Colonic mucosa (tissue), 4 donors: ENCODE measurements around the gene AFF3. TPM values are rescaled to one million over a fixed set of nuclear protein-coding genes. Genes with fewer than 3 reads are reported as not detected.
"Not testable (repeated sequence)": the region's sequence is repeated elsewhere in the genome, so short reads cannot be mapped to it uniquely, and the experiment has no call there.

Source experiments
- DNase-seq: peaks from one replicate; pipeline ENCODE4 v3.0.0-alpha.2; 2020
- H3K27ac ChIP-seq: fragments of 200-600 bp; one replicate; pipeline ENCODE4 v1.8.0; 2021
- H3K27me3 ChIP-seq: fragments of 200-600 bp; one replicate; pipeline ENCODE4 v1.8.0; 2021
- H3K36me3 ChIP-seq: fragments of 200-600 bp; one replicate; pipeline ENCODE4 v1.8.0; 2021
- H3K4me1 ChIP-seq: fragments of 200-600 bp; one replicate; pipeline ENCODE4 v1.8.0; 2021; ENCODE audit warnings: mild to moderate bottlenecking
- H3K4me3 ChIP-seq: fragments of 200-600 bp; one replicate; pipeline ENCODE4 v1.8.0; 2021
- H3K9ac ChIP-seq, 2 donors: one replicate each; pipeline ENCODE4 v1.7.0; 2013; ENCODE audit warnings: control low read depth in 2 of 2, low read depth in 2 of 2, low read length in 2 of 2
- H3K9me3 ChIP-seq: fragments of 200-600 bp; one replicate; pipeline ENCODE4 v1.8.0; 2021
- CTCF ChIP-seq: fragments of 200-600 bp; IDR thresholded peaks from one replicate; pipeline ENCODE4 v1.8.0; 2022; ENCODE audit warnings: antibody characterized with exemption, mild to moderate bottlenecking
- intact Hi-C: fragments of 100-400 bp; cut with DNase I; formaldehyde crosslinking; loops from one replicate; pipeline ENCODE4 v1.14.1; 2022
- total RNA-seq, 2 donors: library from RNA; stranded (reverse); fragmentation: NEBNext Ultra II Directional in 1 of 2; extraction: Animal tissue kit (Norgen Biotek cat#: 25700) in 1 of 2; gene quantifications; one replicate each; pipeline ENCODE4 v1.2.1, GENCODE V29; 2021
- donor health status: healthy.
- donor health status: DM: no; HTN: no; CAD: no.
- donor health status: DM: no; HTN: no; CAD: no.

The AFF3 gene
- total RNA-seq, 2 donors from 2014 or later = 0.86 to 2.6 TPM

GRCh38 chr2:99938250-99938649, 204.1 kb downstream of the AFF3 start:
- H3K9ac ChIP-seq = no peak overlapping the region
- no peak for TF ChIP-seq CTCF
- intact Hi-C loops = no loop called here

GRCh38 chr2:99936065-99936464, 206.3 kb downstream of the AFF3 start:
- no peak for TF ChIP-seq CTCF
- intact Hi-C loops = no loop called here
- no peak overlapping the region for H3K27ac ChIP-seq
- H3K9me3 ChIP-seq = no peaks in the 10 kb centered on the region
- no peak overlapping the region for H3K9ac ChIP-seq
- no peak for DNase-seq
- no peaks in the 10 kb centered on the region for H3K4me1 ChIP-seq
- no peak overlapping the region for H3K4me3 ChIP-seq
- no peaks in the 10 kb centered on the region for H3K36me3 ChIP-seq
- no peaks in the 10 kb centered on the region for H3K27me3 ChIP-seq

More at GRCh38 chr2:99938250-99938649, 204.1 kb downstream of the AFF3 start:
- no peak for DNase-seq
- Histone ChIP-seq H3K36me3 (no peaks in the 10 kb centered on the region), H3K4me1 (no peaks in the 10 kb centered on the region), H3K27ac (no peak overlapping the region), H3K27me3 (no peaks in the 10 kb centered on the region), H3K9me3 (no peaks in the 10 kb centered on the region), H3K4me3 (no peak overlapping the region)

GRCh38 chr2:99935662-99936061, 206.7 kb downstream of the AFF3 start:
- no peaks in the 10 kb centered on the region for H3K4me1 ChIP-seq
- no peak overlapping the region for H3K9ac ChIP-seq
- TF ChIP-seq CTCF = no peak
- H3K27ac ChIP-seq = no peak overlapping the region
- H3K9me3 ChIP-seq = no peaks in the 10 kb centered on the region
- H3K36me3 ChIP-seq = no peaks in the 10 kb centered on the region
- DNase-seq = no peak
- no peak overlapping the region for H3K4me3 ChIP-seq
- intact Hi-C loops = no loop called here
- no peaks in the 10 kb centered on the region for H3K27me3 ChIP-seq

- Histone ChIP-seq H3K27ac (no peak overlapping the region), H3K4me3 (no peak overlapping the region), H3K4me1 (no peaks in the 10 kb centered on the region), H3K9me3 (no peaks in the 10 kb centered on the region), H3K9ac (no peak overlapping the region), H3K36me3 (no peaks in the 10 kb centered on the region), H3K27me3 (no peaks in the 10 kb centered on the region)
- intact Hi-C loops = no loop called here
- TF ChIP-seq CTCF = no peak
- no peak for DNase-seq
These were observed 208.3 kb downstream of the AFF3 start for GRCh38 chr2:99933894-99934650.

GRCh38 chr2:99933491-99933890, 208.9 kb downstream of the AFF3 start:
- intact Hi-C loops, H3K4me3 ChIP-seq, H3K4me1 ChIP-seq, DNase-seq, H3K36me3 ChIP-seq, H3K9me3 ChIP-seq, H3K27me3 ChIP-seq, H3K9ac ChIP-seq, H3K27ac ChIP-seq: not testable (repeated sequence)

GRCh38 chr2:99928470-99929053, 213.8 kb downstream of the AFF3 start:
- no peaks in the 10 kb centered on the region for H3K9me3 ChIP-seq
- H3K27ac ChIP-seq = no peak overlapping the region
- intact Hi-C loops = no loop called here
- TF ChIP-seq CTCF = no peak
- no peak overlapping the region for H3K4me3 ChIP-seq
- DNase-seq = no peak
- H3K27me3 ChIP-seq = no peaks in the 10 kb centered on the region
- no peaks in the 10 kb centered on the region for H3K36me3 ChIP-seq
- H3K4me1 ChIP-seq = no peaks in the 10 kb centered on the region
- H3K9ac ChIP-seq = no peak overlapping the region

GRCh38 chr2:99927690-99928207, 214.6 kb downstream of the AFF3 start:
- H3K9ac ChIP-seq, H3K36me3 ChIP-seq, H3K27me3 ChIP-seq, DNase-seq, H3K4me3 ChIP-seq, H3K9me3 ChIP-seq, H3K4me1 ChIP-seq, H3K27ac ChIP-seq, intact Hi-C loops: not testable (repeated sequence)
